K562 (cell line): ENCODE measurements around the gene PLA2G2C. TPM values are rescaled to one million over a fixed set of nuclear protein-coding genes. Genes with fewer than 3 reads are reported as not detected.

Experiments
- ATAC-seq: fragments of 200-7000 bp; cut with Tn5 transposase; 3 replicates; pipeline ENCODE4 v1.9.1; 2020; ENCODE audit warnings: moderate library complexity
- BruUV-seq: library from RNA; stranded (reverse); fragments of 400-500 nt; replicated peaks from 2 replicates; lab custom pipeline; 2021; lab: Mats Ljungman, UMichigan
- CTCF ChIA-PET: fragments of 300-600 bp; formaldehyde crosslinking; extraction: SDS; loops from one replicate; lab custom pipeline; 2021; ENCODE audit warnings: low intra/inter-chr PET ratio; lab: Yijun Ruan, JAX
- POLR2A ChIA-PET: fragments of 300-600, 350-650 bp; sonication (Branson Sonifier 250); formaldehyde crosslinking; extraction: SDS; loops from one replicate; lab custom pipeline; 2021; ENCODE audit warnings: antibody characterized with exemption, inconsistent platforms; lab: Yijun Ruan, JAX
- DNase-seq, 4 experiments: peaks; one replicate each; pipeline versions ENCODE4 v3.0.0 to v3.0.0-alpha.2; 2011 to 2018; ENCODE audit warnings: low spot score in 3 of 4, mixed read lengths in 3 of 4; ENCODE audit errors: extremely low read depth in 1 of 4
- FAIRE-seq: peaks from 2 replicates; lab custom pipeline; 2011; peaks lifted over from hg19 to GRCh38; lab: Jason Lieb, UNC
- H2AFZ ChIP-seq: 2 replicates; pipeline ENCODE4 v1.6.0; 2011; ENCODE audit warnings: low read depth, low read length, control low read depth, inconsistent platforms
- H3K27ac ChIP-seq: fragments of 200-600 bp; 3 replicates; pipeline ENCODE4 v1.8.0; 2011; ENCODE audit warnings: low read depth, mild to moderate bottlenecking, control low read depth, inconsistent platforms, low read length, moderate library complexity, mixed read lengths; ENCODE audit errors: extremely low read depth
- H3K27me3 ChIP-seq, 2 experiments: fragments of 300-600 bp in 1 of 2; 2 replicates in 1 of 2; 3 replicates in 1 of 2; pipeline versions ENCODE4 v1.6.0 to v1.8.0; 2011; ENCODE audit warnings: inconsistent platforms in 2 of 2, low read length in 2 of 2, mild to moderate bottlenecking in 1 of 2, mixed read lengths in 1 of 2, moderate library complexity in 1 of 2; ENCODE audit not compliant: control insufficient read depth in 2 of 2, insufficient read depth in 2 of 2
- H3K36me3 ChIP-seq: fragments of 300-600 bp; 3 replicates; pipeline ENCODE4 v1.8.0; 2011; ENCODE audit warnings: mild to moderate bottlenecking, low read length, inconsistent platforms; ENCODE audit not compliant: control insufficient read depth, insufficient read depth
- H3K4me1 ChIP-seq, 2 experiments: fragments of 200-600 bp in 1 of 2; replicated peaks in 1 of 2; 2 replicates in 1 of 2; 3 replicates in 1 of 2; pipeline versions ENCODE4 v1.5.1 to v1.8.0; 2011; ENCODE audit warnings: inconsistent platforms in 2 of 2, low read length in 2 of 2, mild to moderate bottlenecking in 1 of 2, mixed read lengths in 1 of 2, moderate library complexity in 1 of 2; ENCODE audit not compliant: control insufficient read depth in 2 of 2, insufficient read depth in 2 of 2
- H3K4me2 ChIP-seq: 2 replicates; pipeline ENCODE4 v1.6.1; 2011; ENCODE audit warnings: low read length, control low read depth, inconsistent platforms, mixed read lengths; ENCODE audit not compliant: insufficient read depth
- H3K4me3 ChIP-seq: fragments of 200-600 bp; sonication (generic), shearing (Covaris generic); 2 replicates; pipeline ENCODE4 v1.5.1; 2016; ENCODE audit warnings: control low read depth, inconsistent platforms
- H3K79me2 ChIP-seq: fragments of 200-600 bp; 3 replicates; pipeline ENCODE4 v1.8.0; 2011; ENCODE audit warnings: low read length, inconsistent platforms; ENCODE audit not compliant: control insufficient read depth, insufficient read depth
- H3K9ac ChIP-seq, 2 experiments: 2 replicates each; pipeline versions ENCODE4 v1.6.0 to v1.6.1; 2011; ENCODE audit warnings: low read depth in 2 of 2, low read length in 2 of 2, control low read depth in 1 of 2, inconsistent platforms in 1 of 2, mild to moderate bottlenecking in 1 of 2, mixed read lengths in 1 of 2; ENCODE audit not compliant: insufficient read depth in 1 of 2
- H3K9me1 ChIP-seq: one replicate; pipeline ENCODE4 v1.6.0; 2011; ENCODE audit warnings: inconsistent platforms, mild to moderate bottlenecking, low read length, moderate library complexity; ENCODE audit not compliant: control insufficient read depth, insufficient read depth
- H3K9me3 ChIP-seq: replicated peaks from 2 replicates; pipeline ENCODE4 v1.5.1; 2011; ENCODE audit warnings: low read depth, low read length, inconsistent platforms; ENCODE audit not compliant: control insufficient read depth, insufficient read depth
- H4K20me1 ChIP-seq: replicated peaks from 2 replicates; pipeline ENCODE4 v1.6.1; 2011; ENCODE audit warnings: low read length, inconsistent platforms, mixed read lengths; ENCODE audit not compliant: control insufficient read depth, insufficient read depth
- NFIC ChIP-seq: fragments of 450-650 bp; IDR thresholded peaks from 2 replicates; pipeline ENCODE4 v1.6.1; 2017; ENCODE audit warnings: mild to moderate bottlenecking, inconsistent platforms
- RBFOX2 ChIP-seq: fragments of 200-400 bp; formaldehyde crosslinking; IDR thresholded peaks from 2 replicates; pipeline ENCODE4 v1.6.1; 2017; ENCODE audit warnings: low read depth, mild to moderate bottlenecking, low read length, moderate library complexity
- WGBS: fragments of 100-300 bp; shearing (Covaris generic); methylation state at CpG from one replicate; pipeline ENCODE4 v1.1.6; 2016; ENCODE audit warnings: low coverage, mixed read lengths; ENCODE audit not compliant: insufficient coverage; ENCODE audit errors: missing lambda C conversion rate; 5-methylcytosine and 5-hydroxymethylcytosine counted together
- in situ Hi-C: fragments of 300-500 bp; cut with MboI; formaldehyde crosslinking; loops from 4 replicates; pipeline ENCODE4 v1.15.0; 2018; ENCODE audit warnings: inconsistent platforms, mixed read lengths
- intact Hi-C: fragments of 100-400 bp; cut with micrococcal nuclease; formaldehyde crosslinking; loops from 2 replicates; pipeline ENCODE4 v1.14.2; 2022
- polyA plus RNA-seq, 8 experiments: library from polyadenylated mRNA; depleted of rRNA in 4 of 8; stranded (reverse) in 5 of 8; unstranded in 3 of 8; fragments of >200 nt; fragmentation: Nextera tagmentation in 2 of 8; fragmentation: Illumina TruSeq in 1 of 8; extraction: Ambion mirVana in 2 of 8; extraction: Trizol in 1 of 8; gene quantifications; 2 replicates each; pipeline versions ENCODE4 v1.2.1 to v1.2.3, GENCODE V29; 2011 to 2014; ENCODE audit warnings: inconsistent platforms in 1 of 8, missing spikeins in 1 of 8
- total RNA-seq, 7 experiments: library from RNA; depleted of rRNA in 6 of 7; stranded (reverse); fragments of >200 nt in 6 of 7; fragmentation: Illumina TruSeq in 2 of 7; extraction: Trizol in 2 of 7; gene quantifications; 2 replicates each; pipeline versions ENCODE4 v1.2.1 to v1.2.3, GENCODE V29; 2011 to 2021; ENCODE audit warnings: low replicate concordance in 1 of 7
- TF ChIP-seq, protein P1 (sequence below): IDR thresholded peaks from 3 replicates; pipeline ENCODE4 v1.6.1; 2011; ENCODE audit warnings: borderline replicate concordance, mild to moderate bottlenecking, moderate library complexity; ENCODE audit not compliant: insufficient read length; ENCODE audit errors: extremely low read depth

Gene PLA2G2C
- total and polyA plus RNA-seq, 9 of the 15 experiments (the other 6 are each of a cell fraction or from before 2014, with no cell fraction given) = 0.14 to 0.49 (median 0.21) TPM

DNA sequence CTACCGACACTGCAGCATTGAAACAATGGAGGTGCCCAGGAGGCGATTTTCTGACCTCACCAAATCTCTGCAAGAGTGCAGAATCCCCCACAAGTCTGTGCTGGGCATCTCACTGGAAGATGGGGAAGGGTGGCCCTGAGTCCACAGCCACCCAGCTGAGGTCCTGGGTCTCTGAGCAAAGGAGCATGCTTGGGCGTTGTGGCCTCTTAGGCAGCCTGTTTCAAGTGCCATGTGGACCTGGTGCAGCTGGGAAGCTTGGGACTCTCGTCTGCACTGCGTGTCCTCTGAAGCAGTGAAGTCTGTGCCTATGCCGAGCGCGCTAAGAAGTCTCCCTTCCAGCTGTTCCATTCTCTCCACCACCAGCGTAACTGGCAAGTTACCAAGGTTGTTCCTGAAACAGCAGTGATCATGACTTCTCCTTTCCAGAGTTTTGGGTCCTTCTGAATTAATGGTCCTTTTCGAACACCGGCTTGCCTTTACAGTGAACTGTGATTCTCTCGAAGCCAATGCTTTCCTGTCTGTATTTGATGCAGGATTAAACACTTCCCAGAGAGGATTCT, 5.0 kb upstream of the PLA2G2C start:
- POLR2A ChIA-PET = interaction anchor here (0.7 to 2.7 kb wide), 4 partner anchors 11 to 18 kb away, joined by 3 to 10 read pairs (median 4); no protein-coding TSS in a partner anchor
- no peak for FAIRE-seq

More for the DNA sequence above, 5.0 kb upstream of the PLA2G2C start:
- in situ Hi-C loops (no loop called here), intact Hi-C loops (no loop called here)
- Histone ChIP-seq H4K20me1 (no peaks in the 10 kb centered on the region), H3K4me2 (no peak overlapping the region), H3K9me1 (no peaks in the 10 kb centered on the region), H3K4me1 (peaks cover 42 to 66% of the 10 kb centered on the region in 2 experiments), H3K27me3 (no peaks in the 10 kb centered on the region), H3K4me3 (no peak overlapping the region), H3K79me2 (peaks cover 42% of the 10 kb centered on the region), H2AFZ (no peak overlapping the region), H3K9me3 (no peaks in the 10 kb centered on the region), H3K9ac (peak overlapping the region in 1 of 2 experiments; percentile 65; a peak in 1 of 4 replicates), H3K27ac (no peak overlapping the region), H3K36me3 (peaks cover 33% of the 10 kb centered on the region; the same call in 2 of the 3 replicates)
- CTCF ChIA-PET = no interaction called here
- DNase-seq (no peak), ATAC-seq (no peak)
- WGBS = 88% methylated on average over 12 of the region's 12 CpGs
- peak; percentile 23; the same call in 1 of the 2 replicates for TF ChIP-seq NFIC
- TF ChIP-seq RBFOX2 = peak; percentile 36; the same call in 1 of the 2 replicates
- TF ChIP-seq, protein P1, sequence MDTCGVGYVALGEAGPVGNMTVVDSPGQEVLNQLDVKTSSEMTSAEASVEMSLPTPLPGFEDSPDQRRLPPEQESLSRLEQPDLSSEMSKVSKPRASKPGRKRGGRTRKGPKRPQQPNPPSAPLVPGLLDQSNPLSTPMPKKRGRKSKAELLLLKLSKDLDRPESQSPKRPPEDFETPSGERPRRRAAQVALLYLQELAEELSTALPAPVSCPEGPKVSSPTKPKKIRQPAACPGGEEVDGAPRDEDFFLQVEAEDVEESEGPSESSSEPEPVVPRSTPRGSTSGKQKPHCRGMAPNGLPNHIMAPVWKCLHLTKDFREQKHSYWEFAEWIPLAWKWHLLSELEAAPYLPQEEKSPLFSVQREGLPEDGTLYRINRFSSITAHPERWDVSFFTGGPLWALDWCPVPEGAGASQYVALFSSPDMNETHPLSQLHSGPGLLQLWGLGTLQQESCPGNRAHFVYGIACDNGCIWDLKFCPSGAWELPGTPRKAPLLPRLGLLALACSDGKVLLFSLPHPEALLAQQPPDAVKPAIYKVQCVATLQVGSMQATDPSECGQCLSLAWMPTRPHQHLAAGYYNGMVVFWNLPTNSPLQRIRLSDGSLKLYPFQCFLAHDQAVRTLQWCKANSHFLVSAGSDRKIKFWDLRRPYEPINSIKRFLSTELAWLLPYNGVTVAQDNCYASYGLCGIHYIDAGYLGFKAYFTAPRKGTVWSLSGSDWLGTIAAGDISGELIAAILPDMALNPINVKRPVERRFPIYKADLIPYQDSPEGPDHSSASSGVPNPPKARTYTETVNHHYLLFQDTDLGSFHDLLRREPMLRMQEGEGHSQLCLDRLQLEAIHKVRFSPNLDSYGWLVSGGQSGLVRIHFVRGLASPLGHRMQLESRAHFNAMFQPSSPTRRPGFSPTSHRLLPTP = no peak
- BruUV-seq = no TSS peak
